ENCODE measurements around the gene DENND5A.
"Not testable (repeated sequence)": the region's sequence is repeated elsewhere in the genome, so short reads cannot be mapped to it uniquely, and the experiment has no call there.

The DENND5A gene

GRCh38 chr11:9210224-9210921 lies 54.8 kb downstream of the DENND5A start:
- no peak for DNase-seq

DNA sequence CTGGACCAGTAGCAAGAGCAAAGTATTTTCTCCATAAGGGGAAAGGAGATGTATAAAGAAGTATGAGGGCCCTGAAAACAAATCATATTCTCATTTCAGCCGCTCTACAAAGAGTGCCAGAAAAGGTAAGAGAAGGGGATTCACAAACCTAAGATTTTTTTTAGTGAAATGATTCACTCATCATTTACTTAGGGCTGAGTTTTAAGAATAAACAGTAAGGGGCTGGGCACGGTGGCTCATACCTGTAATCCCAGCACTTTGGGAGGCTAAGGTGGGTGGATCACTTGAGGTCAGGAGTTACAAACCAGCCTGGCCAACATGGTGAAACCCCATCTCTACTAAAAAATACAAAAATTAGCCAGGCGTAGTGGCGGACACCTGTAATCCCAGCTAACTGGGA lies 55.5 kb downstream of the DENND5A start:
- DNase-seq = not testable (repeated sequence)

- DNase-seq = no peak
Observed at GRCh38 chr11:9208726-9209501, 56.2 kb downstream of the DENND5A start.

- DNase-seq = no peak
Observed at GRCh38 chr11:9207229-9207628, 57.9 kb downstream of the DENND5A start.

DNA sequence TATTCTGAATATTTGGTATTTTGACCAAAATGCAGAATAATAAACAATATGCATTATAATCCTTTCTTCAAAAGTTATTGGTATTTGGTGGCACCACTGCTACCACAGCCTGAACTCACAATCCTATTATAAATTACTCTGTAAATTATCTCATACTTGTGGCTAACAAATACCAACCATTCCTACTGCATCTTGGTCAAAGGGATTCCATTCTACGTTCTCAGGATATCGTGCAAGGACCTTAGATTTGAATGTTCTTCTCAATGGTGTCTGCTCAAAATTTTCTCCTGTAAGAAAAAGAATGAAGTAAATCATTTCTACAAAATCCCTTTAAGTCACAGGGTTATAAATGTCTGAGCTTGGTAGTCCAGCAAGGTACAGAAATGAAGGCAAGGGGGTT lies 58.7 kb downstream of the DENND5A start:
- no peak for DNase-seq

DNA sequence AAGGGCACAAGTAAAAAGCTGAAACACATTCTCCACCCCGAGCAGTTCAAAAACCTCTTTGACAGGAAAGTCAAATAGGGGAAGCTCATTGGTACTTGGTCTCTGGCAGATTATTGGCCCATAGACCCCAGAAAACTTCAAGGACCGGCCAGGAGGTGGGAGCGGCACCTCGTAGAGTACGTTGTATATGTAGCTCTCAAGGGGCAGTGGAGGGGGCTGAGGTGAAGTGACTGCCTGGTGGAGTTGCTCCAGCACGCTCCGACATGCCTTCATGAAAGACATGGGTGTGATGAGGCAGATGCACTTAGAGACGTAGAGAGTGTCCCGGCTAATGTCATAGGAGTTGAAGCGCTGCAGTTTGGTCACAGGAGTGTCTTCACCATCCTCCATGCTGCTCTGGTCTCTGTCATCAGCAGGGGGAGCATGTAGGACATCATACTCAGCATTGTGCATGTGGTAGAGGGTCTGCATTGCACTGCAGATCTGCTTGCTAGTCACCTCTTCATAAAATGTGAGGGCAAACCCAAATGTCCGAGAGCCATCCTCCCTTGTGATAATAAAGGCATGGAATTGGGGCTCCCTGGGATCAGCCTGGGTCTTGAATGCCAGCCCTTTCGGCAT lies 61.3 kb downstream of the DENND5A start:
- DNase-seq = no peak

GRCh38 chr11:9201372-9202162 lies 63.6 kb downstream of the DENND5A start:
- no peak for DNase-seq

DNA sequence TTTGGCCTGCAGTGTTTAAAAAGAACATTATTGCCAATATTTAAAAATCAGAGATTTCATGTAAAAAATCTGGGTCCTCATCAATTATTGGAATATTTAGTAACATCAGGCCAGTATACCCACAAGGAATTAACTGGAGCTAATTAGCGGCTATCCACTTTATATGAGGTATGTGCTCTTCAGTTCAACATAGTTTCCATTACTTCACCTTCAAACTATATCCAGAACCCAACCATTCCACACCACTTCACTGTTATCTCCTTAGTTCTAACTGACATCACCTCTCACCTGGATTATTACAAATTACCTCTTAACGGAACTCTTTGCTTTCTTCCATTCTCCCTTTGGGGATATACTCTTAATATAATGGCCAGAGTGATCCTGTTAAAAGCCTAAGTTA lies 64.7 kb downstream of the DENND5A start:
- DNase-seq = no peak

GRCh38 chr11:9193316-9193715 lies 71.8 kb downstream of the DENND5A start:
- no peak for DNase-seq

DNA sequence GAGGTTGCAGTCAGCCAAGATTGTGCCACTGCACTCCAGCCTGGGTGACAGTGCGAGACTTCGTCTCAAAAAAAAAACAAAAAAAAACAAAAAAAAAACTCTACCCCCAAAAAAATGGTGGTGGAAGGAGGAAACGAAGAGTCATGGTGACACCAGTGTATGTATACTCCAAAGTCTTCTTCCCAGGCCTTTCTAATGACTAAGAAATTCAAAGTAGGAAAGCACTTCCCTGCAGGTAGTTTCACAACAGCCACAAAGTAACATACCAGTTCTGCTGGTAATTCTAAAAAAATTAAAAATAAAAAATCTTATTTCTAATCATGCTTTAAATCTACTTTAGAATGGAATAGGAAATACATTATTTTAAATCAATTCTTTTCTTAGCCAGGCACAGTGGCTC lies 72.6 kb downstream of the DENND5A start:
- DNase-seq = no peak

- not testable (repeated sequence) for DNase-seq
Observed at GRCh38 chr11:9190326-9191016, 74.7 kb downstream of the DENND5A start.

GRCh38 chr11:9188860-9189259 lies 76.3 kb downstream of the DENND5A start:
- not testable (repeated sequence) for DNase-seq

DNA sequence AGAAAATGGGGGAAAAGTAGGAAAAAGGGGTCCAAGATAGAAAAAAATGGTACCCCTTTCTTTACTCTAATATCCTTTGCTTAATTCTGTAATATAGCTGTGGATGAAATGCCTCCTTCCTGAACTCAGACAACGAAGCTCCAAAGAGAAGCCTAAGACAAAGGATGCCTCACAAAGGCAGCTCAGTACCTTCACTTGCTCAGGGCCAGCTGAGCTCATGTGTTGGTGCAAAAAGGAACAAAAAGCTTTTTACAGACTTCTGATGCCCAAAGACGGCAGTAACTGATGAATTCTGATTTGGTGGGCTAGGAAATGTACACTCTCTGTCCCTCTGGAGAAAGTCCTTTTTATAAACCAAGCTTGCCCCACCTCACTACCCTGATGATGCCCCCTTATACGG lies 77.5 kb downstream of the DENND5A start:
- DNase-seq = no peak

DNA sequence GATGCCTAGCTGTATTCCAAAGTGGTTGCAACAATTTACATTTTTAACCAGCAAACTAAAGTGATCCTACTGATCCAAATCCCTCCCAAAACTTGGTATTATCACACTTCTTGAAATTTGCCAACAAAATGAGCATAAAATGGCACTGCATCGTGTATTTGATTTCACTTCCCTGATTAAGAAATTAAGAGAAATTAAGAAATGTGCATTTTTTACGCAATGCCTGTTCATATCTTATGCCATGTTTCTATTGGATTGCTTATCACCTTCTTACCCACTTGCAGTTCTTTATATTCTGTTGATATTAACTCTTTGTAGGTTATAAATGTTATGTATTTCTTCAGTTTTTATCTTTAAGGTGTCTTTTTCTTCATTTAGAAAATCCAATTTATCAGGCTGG lies 80.6 kb downstream of the DENND5A start:
- no peak for DNase-seq

DNA sequence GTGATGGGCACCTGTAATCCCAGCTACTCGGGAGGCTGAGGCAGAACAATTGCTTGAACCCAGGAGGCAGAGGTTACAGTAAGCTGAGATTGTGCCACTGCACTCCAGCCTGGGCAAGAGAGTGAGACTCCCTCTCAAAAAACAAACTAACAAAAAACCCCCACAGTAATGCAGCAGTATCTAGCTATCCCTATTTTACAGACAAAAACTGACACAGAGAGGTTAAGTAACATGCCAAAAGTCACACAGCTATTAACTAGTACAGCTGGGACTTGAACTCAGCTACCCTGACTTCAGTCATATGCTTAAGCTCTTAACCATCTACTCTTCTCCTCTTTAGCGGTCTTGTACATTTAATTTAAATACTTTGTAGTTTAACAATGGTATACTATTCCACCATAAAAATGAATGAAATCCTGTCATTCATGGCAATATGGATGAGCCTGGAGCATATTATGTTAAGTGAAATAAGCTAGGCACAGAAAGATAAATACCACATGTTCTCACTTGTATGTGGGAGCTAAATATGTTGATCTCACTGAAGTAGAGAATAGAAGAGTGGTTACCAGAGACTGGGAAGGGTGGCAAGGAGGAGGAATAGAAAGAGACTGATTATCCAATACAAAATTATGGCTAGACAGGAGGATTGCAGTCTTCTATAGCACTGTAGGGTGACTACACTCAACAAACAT lies 82.8 kb downstream of the DENND5A start:
- no peak for DNase-seq

- DNase-seq = peak; percentile 10
Observed at GRCh38 chr11:9180784-9181183, 84.4 kb downstream of the DENND5A start.

DNA sequence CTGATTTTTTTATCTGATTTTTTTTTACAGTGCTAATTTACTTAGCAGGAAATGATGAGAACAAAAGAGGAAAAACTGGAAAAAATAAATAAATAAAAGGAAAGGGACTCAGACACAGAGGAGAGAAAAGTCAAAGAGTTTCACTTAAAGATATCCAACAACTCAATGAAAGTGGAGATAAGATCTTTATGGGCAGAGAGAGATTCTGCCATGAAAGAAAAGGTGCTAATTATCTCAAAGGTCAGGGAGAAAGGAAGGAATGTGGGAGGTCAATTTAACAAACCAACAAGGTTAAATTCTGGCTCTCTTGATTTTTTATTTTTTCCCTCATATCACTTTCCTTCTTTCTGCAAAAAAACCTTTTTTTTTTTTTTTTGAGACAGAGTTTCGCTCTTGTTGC lies 86.0 kb downstream of the DENND5A start:
- no peak for DNase-seq

- no peak for DNase-seq
Observed at GRCh38 chr11:9178716-9179115, 86.4 kb downstream of the DENND5A start.

DNA sequence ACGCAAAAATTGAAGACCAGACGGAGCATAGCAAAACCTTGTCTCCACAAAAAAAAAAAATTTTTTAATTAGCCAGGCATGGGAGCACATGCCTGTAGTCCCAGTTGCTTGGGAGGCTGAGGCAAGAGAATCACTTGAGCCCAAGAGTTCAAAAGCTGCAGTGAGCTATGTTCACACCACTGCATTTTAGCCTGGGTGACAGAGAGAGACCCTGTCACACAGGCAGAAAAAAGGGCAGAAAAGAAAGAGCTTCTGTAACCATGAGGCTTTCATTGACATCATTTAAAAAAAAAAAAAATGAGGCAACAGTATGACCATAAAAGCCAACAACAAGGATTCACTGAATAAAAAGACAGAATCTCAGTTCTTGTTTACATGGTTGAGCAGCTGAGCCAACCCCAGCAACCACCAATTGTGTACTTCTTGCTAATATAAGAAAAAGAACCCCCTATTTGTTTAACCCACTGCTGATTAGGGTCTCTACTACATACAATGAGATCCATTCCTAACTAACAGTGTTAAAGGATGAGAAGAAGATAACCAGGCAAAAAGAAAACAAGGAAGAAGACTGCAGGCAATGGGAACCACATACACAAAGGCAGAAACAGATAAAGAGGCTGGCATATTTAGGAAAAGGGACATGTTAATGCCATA lies 87.6 kb downstream of the DENND5A start:
- no peak for DNase-seq

DNA sequence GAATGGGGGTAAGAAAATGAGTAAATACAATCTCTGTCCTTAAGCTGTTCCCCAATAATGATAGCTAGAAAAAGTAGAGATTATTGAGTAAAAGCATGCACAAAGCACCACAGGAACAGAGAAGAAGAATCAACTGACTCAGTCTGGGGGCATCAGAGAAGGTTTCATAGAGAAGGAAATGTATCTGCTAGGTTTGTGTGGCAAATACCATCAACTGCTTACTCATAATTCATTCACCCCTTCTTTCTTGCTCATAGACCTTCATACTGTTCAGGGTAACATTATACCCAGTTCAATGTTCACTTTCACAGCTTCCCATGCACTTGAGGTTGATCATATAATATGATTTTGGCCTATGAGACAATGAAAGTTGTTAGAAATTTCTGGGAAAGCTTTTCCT lies 88.6 kb downstream of the DENND5A start:
- no peak for DNase-seq

- no peak for DNase-seq
Observed at GRCh38 chr11:9176136-9176535, 89.0 kb downstream of the DENND5A start.
